ENCODE results near the gene THSD7A.

The THSD7A gene

DNA sequence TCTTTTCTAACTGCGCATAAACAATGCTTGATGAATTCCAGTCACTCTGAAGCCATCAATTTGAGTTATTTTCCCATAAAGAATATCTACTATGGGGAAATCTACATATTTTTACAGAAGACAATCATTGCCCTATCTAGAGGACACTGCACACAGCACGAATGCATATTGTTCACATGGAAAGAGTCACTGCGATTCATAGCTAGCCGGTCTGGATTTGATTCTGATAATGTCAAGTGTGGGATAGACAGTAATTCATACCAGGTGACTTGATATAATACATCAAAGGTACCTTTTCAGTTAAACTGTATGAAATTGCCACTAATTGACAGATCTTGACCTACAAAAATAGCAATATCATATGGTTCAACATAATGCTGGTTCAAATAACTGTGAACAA is 255.7 kb downstream of the THSD7A start:
- H3K27ac ChIP-seq (ENCODE audit: insufficient read depth, low read depth, low read length, poor library complexity, severe bottlenecking): no peak overlapping the region
- no peaks in the 10 kb centered on the region for H3K36me3 ChIP-seq (ENCODE audit: control insufficient read depth, insufficient read depth, low read length)
- 91 to 98% methylated on average over 4 of the region's 4 CpGs for WGBS, 2 experiments
- no peak overlapping the region for H3K4me3 ChIP-seq (ENCODE audit: insufficient read depth, low read depth, low read length)
- no peaks in the 10 kb centered on the region for H3K4me1 ChIP-seq (ENCODE audit: control insufficient read depth, insufficient read depth, low read length)
- H3K27me3 ChIP-seq (ENCODE audit: control insufficient read depth, insufficient read depth, low read length, poor library complexity, severe bottlenecking): no peaks in the 10 kb centered on the region
- no peaks in the 10 kb centered on the region for H3K9me3 ChIP-seq (ENCODE audit: control insufficient read depth, low read length)

DNA sequence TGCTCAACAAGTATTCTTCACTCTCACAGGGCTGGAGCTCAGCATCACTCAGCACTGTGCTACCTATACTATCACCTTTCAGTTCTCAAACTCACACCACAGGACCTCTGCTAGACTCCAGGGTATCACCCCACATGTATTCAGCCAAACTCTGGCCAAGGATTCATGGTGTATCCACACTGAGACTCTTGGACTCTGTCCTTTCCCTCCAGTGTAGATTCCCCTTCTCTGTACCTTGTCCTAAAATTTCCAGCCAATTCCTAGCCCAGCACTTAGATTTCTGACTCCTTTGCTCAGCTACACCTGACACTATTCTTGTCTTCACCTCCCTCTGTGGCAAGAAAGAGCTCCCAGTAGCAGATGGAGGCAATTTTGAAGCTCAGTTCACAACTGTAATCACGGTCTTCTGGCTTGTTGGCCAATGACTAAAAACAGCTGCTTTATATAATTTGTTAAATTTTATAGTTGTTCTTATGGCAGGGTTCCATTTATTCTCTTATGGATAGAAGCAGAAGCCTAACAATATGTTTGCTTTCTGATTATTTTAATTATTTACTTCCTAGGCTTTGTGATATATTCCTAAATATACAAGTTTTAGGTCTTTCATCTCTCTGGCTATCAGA is 258.8 kb downstream of the THSD7A start:
- no peak overlapping the region for H3K4me3 ChIP-seq (ENCODE audit: insufficient read depth, low read depth, low read length)
- WGBS, 2 experiments: 100% methylated on average over 1 of the region's 1 CpG
- no peaks in the 10 kb centered on the region for H3K36me3 ChIP-seq (ENCODE audit: control insufficient read depth, insufficient read depth, low read length)
- H3K4me1 ChIP-seq (ENCODE audit: control insufficient read depth, insufficient read depth, low read length): no peaks in the 10 kb centered on the region
- no peak overlapping the region for H3K27ac ChIP-seq (ENCODE audit: insufficient read depth, low read depth, low read length, poor library complexity, severe bottlenecking)
- no peaks in the 10 kb centered on the region for H3K27me3 ChIP-seq (ENCODE audit: control insufficient read depth, insufficient read depth, low read length, poor library complexity, severe bottlenecking)
- no peaks in the 10 kb centered on the region for H3K9me3 ChIP-seq (ENCODE audit: control insufficient read depth, low read length)

- no peaks in the 10 kb centered on the region for H3K27me3 ChIP-seq (ENCODE audit: control insufficient read depth, insufficient read depth, low read length, poor library complexity, severe bottlenecking)
- no peaks in the 10 kb centered on the region for H3K36me3 ChIP-seq (ENCODE audit: control insufficient read depth, insufficient read depth, low read length)
- 88 to 94% methylated on average over 1 to 2 of the region's 2 CpGs for WGBS, 2 experiments
- no peaks in the 10 kb centered on the region for H3K9me3 ChIP-seq (ENCODE audit: control insufficient read depth, low read length)
- no peaks in the 10 kb centered on the region for H3K4me1 ChIP-seq (ENCODE audit: control insufficient read depth, insufficient read depth, low read length)
- no peak overlapping the region for H3K27ac ChIP-seq (ENCODE audit: insufficient read depth, low read depth, low read length, poor library complexity, severe bottlenecking)
- H3K4me3 ChIP-seq (ENCODE audit: insufficient read depth, low read depth, low read length): no peak overlapping the region
Measured at GRCh38 chr7:11570922-11571550, 261.0 kb downstream of the THSD7A start.

DNA sequence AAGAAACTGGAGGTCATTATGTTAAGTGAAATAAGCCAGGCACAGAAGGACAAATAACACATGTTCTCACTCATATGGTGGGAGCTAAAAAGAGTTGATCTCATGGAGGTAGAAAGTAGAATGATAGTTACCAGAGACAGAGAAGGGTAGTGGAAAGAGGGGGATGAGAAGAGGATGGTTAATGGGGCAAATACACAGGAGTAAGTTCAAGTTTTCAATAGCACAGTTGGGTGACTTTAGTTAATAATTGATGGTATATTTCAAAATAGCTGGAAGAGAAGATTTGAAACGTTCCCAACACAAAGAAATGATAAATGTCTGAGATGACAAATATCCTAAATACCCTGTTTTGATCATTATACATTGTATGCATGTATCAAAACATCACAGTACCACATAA is 261.8 kb downstream of the THSD7A start:
- Histone ChIP-seq H3K27me3 (ENCODE audit: control insufficient read depth, insufficient read depth, low read length, poor library complexity, severe bottlenecking) (no peaks in the 10 kb centered on the region), H3K4me1 (ENCODE audit: control insufficient read depth, insufficient read depth, low read length) (no peaks in the 10 kb centered on the region), H3K4me3 (ENCODE audit: insufficient read depth, low read depth, low read length) (no peak overlapping the region), H3K27ac (ENCODE audit: insufficient read depth, low read depth, low read length, poor library complexity, severe bottlenecking) (no peak overlapping the region), H3K36me3 (ENCODE audit: control insufficient read depth, insufficient read depth, low read length) (no peaks in the 10 kb centered on the region), H3K9me3 (ENCODE audit: control insufficient read depth, low read length) (no peaks in the 10 kb centered on the region)
- no CpG with 5 or more reads among the region's 1 CpG for WGBS, 2 experiments

- no peak overlapping the region for H3K4me3 ChIP-seq (ENCODE audit: insufficient read depth, low read depth, low read length)
- no peaks in the 10 kb centered on the region for H3K27me3 ChIP-seq (ENCODE audit: control insufficient read depth, insufficient read depth, low read length, poor library complexity, severe bottlenecking)
- 90 to 95% methylated on average over 3 of the region's 3 CpGs for WGBS, 2 experiments
- no peaks in the 10 kb centered on the region for H3K4me1 ChIP-seq (ENCODE audit: control insufficient read depth, insufficient read depth, low read length)
- no peak overlapping the region for H3K27ac ChIP-seq (ENCODE audit: insufficient read depth, low read depth, low read length, poor library complexity, severe bottlenecking)
- H3K36me3 ChIP-seq (ENCODE audit: control insufficient read depth, insufficient read depth, low read length): no peaks in the 10 kb centered on the region
- no peaks in the 10 kb centered on the region for H3K9me3 ChIP-seq (ENCODE audit: control insufficient read depth, low read length)
Measured at GRCh38 chr7:11567571-11567970, 264.4 kb downstream of the THSD7A start.

DNA sequence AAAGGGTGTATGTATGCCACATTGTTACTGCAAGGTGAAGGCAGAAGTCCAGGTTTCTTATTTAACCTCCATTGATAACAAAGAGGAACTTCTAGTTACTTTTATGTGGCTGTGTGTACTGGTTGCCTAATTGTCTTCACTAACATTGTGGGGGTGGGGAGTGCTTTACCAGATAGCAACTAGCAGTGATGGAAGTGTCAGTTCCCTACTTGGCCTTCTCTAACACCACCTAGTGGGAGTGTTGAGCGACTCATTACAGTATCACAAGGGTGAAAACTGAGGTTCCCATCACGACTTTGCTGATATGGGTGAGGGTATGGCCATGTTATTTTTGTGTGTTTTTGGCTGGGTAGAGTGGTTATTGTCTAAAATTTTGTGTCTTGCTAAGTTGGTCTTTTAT is 274.4 kb downstream of the THSD7A start:
- Histone ChIP-seq H3K27ac (ENCODE audit: insufficient read depth, low read depth, low read length, poor library complexity, severe bottlenecking) (no peak overlapping the region), H3K36me3 (ENCODE audit: control insufficient read depth, insufficient read depth, low read length) (no peaks in the 10 kb centered on the region), H3K4me3 (ENCODE audit: insufficient read depth, low read depth, low read length) (no peak overlapping the region), H3K9me3 (ENCODE audit: control insufficient read depth, low read length) (no peaks in the 10 kb centered on the region), H3K4me1 (ENCODE audit: control insufficient read depth, insufficient read depth, low read length) (no peaks in the 10 kb centered on the region), H3K27me3 (ENCODE audit: control insufficient read depth, insufficient read depth, low read length, poor library complexity, severe bottlenecking) (no peaks in the 10 kb centered on the region)
- 13% methylated on average over 2 of the region's 2 CpGs for WGBS, 2 experiments

GRCh38 chr7:11552676-11553296 is 279.2 kb downstream of the THSD7A start:
- Histone ChIP-seq H3K4me3 (ENCODE audit: insufficient read depth, low read depth, low read length) (no peak overlapping the region), H3K27me3 (ENCODE audit: control insufficient read depth, insufficient read depth, low read length, poor library complexity, severe bottlenecking) (no peaks in the 10 kb centered on the region), H3K9me3 (ENCODE audit: control insufficient read depth, low read length) (no peaks in the 10 kb centered on the region), H3K36me3 (ENCODE audit: control insufficient read depth, insufficient read depth, low read length) (no peaks in the 10 kb centered on the region), H3K4me1 (ENCODE audit: control insufficient read depth, insufficient read depth, low read length) (no peaks in the 10 kb centered on the region), H3K27ac (ENCODE audit: insufficient read depth, low read depth, low read length, poor library complexity, severe bottlenecking) (no peak overlapping the region)
- WGBS, 2 experiments: 90 to 91% methylated on average over 6 of the region's 6 CpGs

GRCh38 chr7:11551470-11551869 is 280.5 kb downstream of the THSD7A start:
- Histone ChIP-seq H3K27ac (ENCODE audit: insufficient read depth, low read depth, low read length, poor library complexity, severe bottlenecking) (no peak overlapping the region), H3K36me3 (ENCODE audit: control insufficient read depth, insufficient read depth, low read length) (no peaks in the 10 kb centered on the region), H3K9me3 (ENCODE audit: control insufficient read depth, low read length) (no peaks in the 10 kb centered on the region), H3K27me3 (ENCODE audit: control insufficient read depth, insufficient read depth, low read length, poor library complexity, severe bottlenecking) (no peaks in the 10 kb centered on the region), H3K4me1 (ENCODE audit: control insufficient read depth, insufficient read depth, low read length) (no peaks in the 10 kb centered on the region), H3K4me3 (ENCODE audit: insufficient read depth, low read depth, low read length) (no peak overlapping the region)

GRCh38 chr7:11548532-11548931 is 283.5 kb downstream of the THSD7A start:
- H3K4me1 ChIP-seq (ENCODE audit: control insufficient read depth, insufficient read depth, low read length): no peaks in the 10 kb centered on the region
- 92 to 93% methylated on average over 1 of the region's 1 CpG for WGBS, 2 experiments
- H3K4me3 ChIP-seq (ENCODE audit: insufficient read depth, low read depth, low read length): no peak overlapping the region
- H3K36me3 ChIP-seq (ENCODE audit: control insufficient read depth, insufficient read depth, low read length): no peaks in the 10 kb centered on the region
- H3K9me3 ChIP-seq (ENCODE audit: control insufficient read depth, low read length): no peaks in the 10 kb centered on the region
- H3K27ac ChIP-seq (ENCODE audit: insufficient read depth, low read depth, low read length, poor library complexity, severe bottlenecking): no peak overlapping the region
- no peaks in the 10 kb centered on the region for H3K27me3 ChIP-seq (ENCODE audit: control insufficient read depth, insufficient read depth, low read length, poor library complexity, severe bottlenecking)

DNA sequence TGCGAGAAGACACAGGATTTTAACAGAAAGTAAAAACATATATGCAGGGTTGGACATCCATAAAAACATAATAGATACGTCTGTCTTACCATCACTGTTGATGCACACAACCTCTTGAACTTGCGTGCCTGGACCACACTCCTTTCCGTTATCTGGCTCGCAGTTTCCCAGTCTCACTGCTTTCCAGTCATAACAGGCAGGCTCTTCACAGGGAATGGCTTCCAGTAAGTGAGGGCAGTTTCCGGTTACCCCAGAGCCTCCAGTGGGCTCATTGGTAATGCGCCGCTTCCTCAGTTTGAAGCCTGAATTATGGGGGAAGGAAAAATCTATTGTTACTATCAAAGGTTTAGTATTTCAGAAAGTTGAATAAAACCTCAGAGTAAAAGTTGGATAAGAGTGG is 290.7 kb downstream of the THSD7A start:
- Histone ChIP-seq H3K4me1 (ENCODE audit: control insufficient read depth, insufficient read depth, low read length) (peaks cover 6% of the 10 kb centered on the region), H3K36me3 (ENCODE audit: control insufficient read depth, insufficient read depth, low read length) (no peaks in the 10 kb centered on the region), H3K27me3 (ENCODE audit: control insufficient read depth, insufficient read depth, low read length, poor library complexity, severe bottlenecking) (no peaks in the 10 kb centered on the region), H3K27ac (ENCODE audit: insufficient read depth, low read depth, low read length, poor library complexity, severe bottlenecking) (no peak overlapping the region), H3K9me3 (ENCODE audit: control insufficient read depth, low read length) (no peaks in the 10 kb centered on the region), H3K4me3 (ENCODE audit: insufficient read depth, low read depth, low read length) (no peak overlapping the region)
- 93 to 95% methylated on average over 7 to 8 of the region's 8 CpGs for WGBS, 2 experiments

Measured in ectodermal cell (in vitro differentiated cells).